ENCODE data around the gene C13orf42. TPM values are rescaled to one million over a fixed set of nuclear protein-coding genes. Genes with fewer than 3 reads are reported as not detected.
A peak's percentile ranks its signal among the peaks of the same experiment; 100 is the strongest.

The C13orf42 gene
- total RNA-seq, 6 experiments from 2014 or later = not detected

DNA sequence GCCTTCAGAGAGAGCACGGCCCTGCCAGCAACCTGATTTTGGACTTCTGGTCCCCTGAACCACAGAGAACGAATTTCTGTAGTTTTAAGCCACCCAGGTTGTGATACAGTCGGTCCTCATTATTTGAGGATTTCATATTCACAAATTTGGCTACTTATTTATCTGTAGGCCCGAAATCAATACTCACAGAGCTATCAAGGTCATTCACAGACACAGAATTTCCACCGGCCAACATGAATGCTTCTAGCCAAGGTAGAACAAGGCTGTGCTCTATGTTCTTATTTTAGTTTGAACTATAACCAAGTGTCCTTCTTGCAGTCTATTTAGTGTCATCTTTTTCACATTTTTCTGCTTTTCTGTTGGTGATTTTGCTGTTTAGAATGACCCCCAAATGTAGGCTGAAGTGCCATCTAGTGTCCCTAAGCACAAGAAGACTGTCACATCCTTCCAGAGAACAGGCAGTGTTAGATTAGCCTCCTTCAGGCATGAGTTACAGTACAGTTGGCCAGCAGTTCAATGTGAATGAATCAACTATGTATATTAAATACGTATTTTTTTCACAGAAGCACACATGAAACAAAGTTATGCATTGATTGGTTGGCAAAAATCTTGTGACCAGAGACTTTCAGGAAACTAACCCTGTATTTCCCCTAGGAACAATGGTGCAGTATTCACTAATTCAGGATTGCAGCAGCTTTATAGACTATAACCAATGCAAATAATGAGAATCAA is 63.5 kb downstream of the C13orf42 start:
- H3K27me3 ChIP-seq = no peaks in the 10 kb centered on the region
- H3K9me3 ChIP-seq = no peaks in the 10 kb centered on the region
- TF ChIP-seq POLR2A (IDR thresholded peaks at IDR 0.05) = no peak
- peak in 1 of 4 donors; percentile 12 for TF ChIP-seq CTCF (IDR thresholded peaks at IDR 0.05)
- no peaks in the 10 kb centered on the region for H3K36me3 ChIP-seq
- H3K4me1 ChIP-seq = no peaks in the 10 kb centered on the region
- H3K4me3 ChIP-seq = no peak overlapping the region
- no peak overlapping the region for H3K27ac ChIP-seq
- no peak for DNase-seq
- WGBS (ENCODE audit: insufficient coverage, low coverage, low lambda C conversion rate, missing lambda C conversion rate) = 50% methylated on average over 6 of the region's 6 CpGs
- ATAC-seq = peak in 1 of 4 donors; percentile 45
- intact Hi-C loops (cut with DNase I) = no loop called here

- H3K27ac ChIP-seq = no peak overlapping the region
- ATAC-seq = peak in 3 of 4 donors; percentile 27 to 41 (median 32)
- WGBS (ENCODE audit: insufficient coverage, low coverage, low lambda C conversion rate, missing lambda C conversion rate) = 50% methylated on average over 4 of the region's 5 CpGs
Measured at GRCh38 chr13:51045451-51045850, 65.6 kb downstream of the C13orf42 start.

DNA sequence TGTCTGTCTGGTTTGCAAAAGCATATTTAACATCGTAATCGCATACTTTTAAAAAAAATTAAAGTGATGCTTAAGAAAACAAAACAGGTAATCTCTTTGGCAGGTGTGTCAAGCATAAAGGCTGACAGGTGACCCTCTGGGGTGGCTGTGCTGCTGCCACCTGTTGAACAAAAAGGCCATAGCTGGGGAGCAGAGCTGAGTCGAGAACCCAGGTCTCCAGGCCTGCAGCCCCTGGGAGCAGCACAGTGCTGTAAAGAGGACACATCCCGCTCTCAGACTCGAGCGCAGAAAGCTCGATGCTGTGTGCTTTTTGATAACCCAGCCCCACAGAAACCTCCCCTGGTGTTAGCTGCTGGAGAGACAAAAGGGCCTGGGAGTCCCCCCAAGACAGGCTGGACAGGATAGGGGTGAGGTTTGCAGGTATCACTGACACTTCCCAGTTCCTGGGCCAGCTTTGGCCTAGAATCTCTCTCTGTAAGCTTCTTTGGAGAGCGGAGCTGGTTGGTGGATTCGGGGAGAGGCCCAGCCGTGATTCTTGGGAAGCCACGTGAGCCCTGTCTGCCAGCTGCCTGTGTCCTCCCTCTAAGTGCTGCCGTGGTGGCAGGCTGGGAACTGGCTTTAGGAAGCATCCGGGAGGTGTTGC is 66.9 kb downstream of the C13orf42 start:
- Histone ChIP-seq H3K27ac (no peak overlapping the region), H3K4me3 (no peak overlapping the region), H3K9me3 (no peaks in the 10 kb centered on the region), H3K36me3 (no peaks in the 10 kb centered on the region), H3K4me1 (no peaks in the 10 kb centered on the region), H3K27me3 (no peaks in the 10 kb centered on the region)
- TF ChIP-seq POLR2A (IDR thresholded peaks at IDR 0.05) (no peak), CTCF (IDR thresholded peaks at IDR 0.05) (no peak)
- DNase-seq (no peak), ATAC-seq (no peak)
- intact Hi-C loops (cut with DNase I) = no loop called here
- 87% methylated on average over 4 of the region's 13 CpGs for WGBS (ENCODE audit: insufficient coverage, low coverage, low lambda C conversion rate, missing lambda C conversion rate)

More at GRCh38 chr13:51045451-51045850, 65.6 kb downstream of the C13orf42 start:
- H3K36me3 ChIP-seq = no peaks in the 10 kb centered on the region
- TF ChIP-seq POLR2A (IDR thresholded peaks at IDR 0.05) = no peak
- TF ChIP-seq CTCF (IDR thresholded peaks at IDR 0.05) = no peak
- H3K4me3 ChIP-seq = no peak overlapping the region
- no peak for DNase-seq
- intact Hi-C loops (cut with DNase I) = no loop called here
- H3K4me1 ChIP-seq = no peaks in the 10 kb centered on the region
- no peaks in the 10 kb centered on the region for H3K9me3 ChIP-seq
- no peaks in the 10 kb centered on the region for H3K27me3 ChIP-seq

DNA sequence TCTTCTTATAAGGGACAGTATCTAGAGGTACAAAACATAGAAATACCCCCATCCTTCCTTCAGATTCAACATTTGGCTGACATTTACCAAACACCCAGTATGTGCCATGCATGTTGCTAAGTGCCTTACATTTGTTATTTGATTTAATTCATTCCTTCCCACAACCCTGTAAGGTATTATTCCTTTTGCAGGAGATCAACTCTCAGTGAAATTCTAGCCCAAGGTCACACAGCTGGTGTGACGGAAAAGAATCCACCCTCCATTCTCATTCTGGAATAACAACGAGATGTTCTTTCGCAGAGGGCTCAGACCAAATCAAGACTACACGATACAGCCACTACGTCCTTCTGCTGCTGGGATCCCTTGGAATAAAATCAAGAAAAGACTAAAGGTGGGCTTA is 67.8 kb downstream of the C13orf42 start:
- intact Hi-C loops (cut with DNase I) = no loop called here
- no peaks in the 10 kb centered on the region for H3K9me3 ChIP-seq
- H3K27ac ChIP-seq = no peak overlapping the region
- no peaks in the 10 kb centered on the region for H3K27me3 ChIP-seq
- no peak for TF ChIP-seq CTCF (IDR thresholded peaks at IDR 0.05)
- no peak for TF ChIP-seq POLR2A (IDR thresholded peaks at IDR 0.05)
- no peaks in the 10 kb centered on the region for H3K36me3 ChIP-seq
- ATAC-seq (no peak), DNase-seq (no peak)
- no peak overlapping the region for H3K4me3 ChIP-seq
- H3K4me1 ChIP-seq = no peaks in the 10 kb centered on the region
- WGBS (ENCODE audit: insufficient coverage, low coverage, low lambda C conversion rate, missing lambda C conversion rate) = 57% methylated on average over 5 of the region's 5 CpGs

All from right lobe of liver (tissue), 6 donors.